Epithelial cell of prostate (primary cell): Measurements from ENCODE around the gene TMEM161A.

Experiments used
- DNase-seq: peaks from one replicate; pipeline ENCODE4 v3.0.0-alpha.2; 2011; ENCODE audit warnings: low read depth, low spot score
- H3K27ac ChIP-seq: fragments of 450-650 bp; 2 replicates; pipeline ENCODE4 v1.5.1; 2017; ENCODE audit warnings: mild to moderate bottlenecking

The TMEM161A gene

DNA sequence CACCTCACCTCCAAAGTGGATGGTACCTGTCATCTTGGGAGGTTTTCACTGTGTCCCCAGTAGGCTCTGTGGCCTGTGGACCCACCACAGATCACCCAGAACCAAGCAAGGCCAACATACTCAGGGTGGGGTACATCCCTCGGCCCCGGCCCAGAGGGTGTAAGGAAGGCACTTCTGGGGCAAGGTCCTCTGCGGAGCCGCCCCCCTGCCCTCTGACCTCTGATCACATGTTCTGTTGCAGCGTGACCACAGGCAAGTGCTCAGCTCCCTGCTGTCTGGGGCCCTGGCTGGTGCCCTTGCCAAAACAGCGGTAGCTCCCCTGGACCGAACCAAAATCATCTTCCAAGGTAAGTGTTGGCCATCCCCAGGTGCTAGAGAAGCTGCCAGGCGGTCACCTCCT lies 36.7 kb downstream of the TMEM161A start:
- no peak overlapping the region for H3K27ac ChIP-seq
- no peak for DNase-seq

DNA sequence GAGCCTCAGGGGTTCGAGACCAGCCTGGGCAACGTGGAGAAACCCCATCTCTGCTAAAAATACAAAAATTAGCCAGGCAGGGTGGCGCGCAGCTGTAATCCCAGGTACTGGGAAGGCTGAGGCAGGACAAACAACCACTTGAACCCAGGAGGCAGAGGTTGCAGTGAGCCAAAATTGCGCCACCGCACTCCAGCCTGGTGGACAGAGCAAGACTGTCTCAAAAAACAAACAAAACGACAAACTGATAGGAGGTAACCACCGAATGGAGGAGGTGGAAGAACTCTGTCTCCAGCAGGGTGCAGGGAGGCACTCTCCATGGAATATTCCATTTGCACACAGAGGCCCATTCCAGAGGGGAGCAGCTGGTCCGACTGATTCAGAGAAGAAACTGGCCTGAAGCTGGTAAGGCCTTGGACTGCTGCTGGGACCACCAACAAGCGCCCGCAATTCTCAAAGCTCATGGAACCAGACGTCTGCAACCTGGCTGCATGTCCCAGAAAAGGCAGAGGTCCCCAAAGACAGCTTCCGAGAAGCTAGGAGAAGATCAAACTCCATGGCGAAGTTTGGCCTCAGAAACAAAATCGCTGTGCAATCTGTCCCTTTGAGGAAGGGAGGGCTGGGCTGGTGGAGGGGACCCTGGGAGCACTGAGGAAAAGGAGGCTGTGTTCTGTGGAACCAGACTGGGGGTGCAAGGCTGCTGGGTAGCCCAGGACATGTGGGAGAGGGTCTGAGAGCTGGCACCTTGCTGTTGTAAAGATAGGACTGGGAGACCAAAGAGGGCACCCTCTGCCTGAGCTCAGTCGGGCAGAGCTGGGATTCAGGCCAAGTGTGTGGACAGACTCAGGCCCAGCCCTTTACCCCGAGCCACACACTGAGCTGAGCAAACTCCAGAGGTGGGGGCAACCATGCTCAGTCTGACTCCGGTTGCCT lies 39.3 kb downstream of the TMEM161A start:
- DNase-seq: no peak
- no peak overlapping the region for H3K27ac ChIP-seq

DNA sequence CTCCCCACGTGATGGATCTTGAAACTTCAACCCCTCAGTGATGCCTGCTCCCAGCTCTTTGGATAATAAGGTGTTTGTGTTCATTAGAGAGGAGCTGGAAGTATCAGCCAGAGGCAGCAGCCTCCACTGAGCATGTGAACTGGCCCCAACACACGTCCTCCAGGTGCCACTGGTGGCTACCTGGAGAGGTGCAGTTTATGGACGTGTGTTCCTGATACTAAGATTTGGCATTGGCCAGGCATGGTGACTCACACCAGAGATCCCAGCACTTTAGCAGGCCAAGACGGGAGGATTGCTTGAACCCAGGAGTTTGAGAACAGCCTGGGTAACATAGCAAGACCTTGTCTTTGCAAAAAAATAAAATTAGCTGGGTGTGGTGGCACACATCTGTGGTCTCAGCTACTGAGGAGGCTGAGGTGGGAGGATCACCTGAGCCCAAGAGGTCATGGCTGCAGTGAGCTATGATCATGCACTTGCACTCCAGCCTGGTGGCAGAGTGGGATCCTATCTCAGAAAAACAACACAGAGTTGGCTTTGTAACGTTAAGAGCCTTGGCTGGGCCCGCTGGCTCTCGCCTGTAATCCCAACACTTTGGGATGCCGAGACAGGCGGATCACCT lies 40.1 kb downstream of the TMEM161A start:
- no peak for DNase-seq
- no peak overlapping the region for H3K27ac ChIP-seq

DNA sequence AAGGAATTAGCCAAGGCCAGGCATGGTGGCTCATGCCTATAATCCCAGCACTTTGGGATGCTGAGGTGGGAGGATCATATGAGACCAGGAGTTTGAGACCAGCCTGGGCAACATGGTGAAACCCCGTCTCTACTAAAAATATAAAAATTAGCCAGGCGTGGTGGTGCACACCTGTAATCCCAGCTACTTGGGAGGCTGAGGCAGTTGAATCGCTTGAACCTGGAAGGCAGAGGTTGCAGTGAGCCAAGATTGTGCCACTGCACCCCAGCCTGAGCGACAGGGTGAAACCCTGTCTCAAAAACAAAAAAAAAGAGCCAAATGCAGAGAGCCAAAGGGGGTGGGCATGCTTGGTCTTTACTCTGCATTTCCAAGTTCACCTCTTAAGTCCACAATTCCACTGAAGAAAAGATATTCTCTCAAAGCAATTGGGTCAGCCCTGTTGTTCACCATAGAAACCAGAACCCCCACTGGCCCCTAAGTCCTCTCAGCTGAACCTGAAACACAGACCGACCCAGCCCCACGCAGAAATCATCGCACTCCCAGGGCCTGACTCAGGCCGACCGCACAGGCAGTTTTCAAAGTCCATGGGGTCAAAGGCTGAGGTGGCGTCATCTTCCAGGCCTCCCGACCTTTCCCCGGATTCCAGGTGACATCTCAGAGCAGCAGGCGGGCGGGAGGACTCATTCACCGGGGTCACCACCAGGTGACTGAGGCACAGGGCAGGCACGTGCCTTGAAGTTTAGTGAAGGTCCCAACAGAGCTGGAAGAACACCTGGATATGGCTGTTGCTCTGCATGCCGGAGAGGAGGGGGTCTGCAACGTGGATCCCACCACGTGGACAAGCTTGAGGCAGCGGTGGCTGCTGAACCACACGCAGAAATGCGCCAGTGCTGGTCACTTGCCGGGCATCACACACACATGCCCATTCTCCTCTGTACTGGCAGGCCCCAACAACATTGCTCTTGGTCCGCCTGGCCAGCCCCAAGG lies 41.3 kb downstream of the TMEM161A start:
- no peak for DNase-seq
- no peak overlapping the region for H3K27ac ChIP-seq

DNA sequence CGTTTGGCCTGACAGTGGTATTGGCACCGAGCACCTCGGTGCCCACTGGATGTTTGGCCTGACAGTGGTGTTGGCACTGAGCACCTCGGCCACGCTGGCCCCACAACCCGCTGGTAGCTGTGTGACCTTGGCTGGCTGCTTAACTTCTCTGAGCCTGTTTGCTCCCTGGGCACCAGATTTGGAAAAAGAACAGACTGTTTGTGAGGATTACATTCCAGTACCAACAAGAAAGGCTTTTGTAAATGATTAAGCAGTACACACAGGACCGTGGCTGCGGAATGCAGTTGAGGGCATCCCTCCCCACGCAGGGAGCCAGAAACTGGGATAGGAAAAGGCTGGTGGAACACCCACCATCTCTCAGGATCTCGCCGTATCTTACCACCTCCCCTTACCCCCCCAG lies 42.6 kb downstream of the TMEM161A start:
- no peak overlapping the region for H3K27ac ChIP-seq
- DNase-seq: no peak

DNA sequence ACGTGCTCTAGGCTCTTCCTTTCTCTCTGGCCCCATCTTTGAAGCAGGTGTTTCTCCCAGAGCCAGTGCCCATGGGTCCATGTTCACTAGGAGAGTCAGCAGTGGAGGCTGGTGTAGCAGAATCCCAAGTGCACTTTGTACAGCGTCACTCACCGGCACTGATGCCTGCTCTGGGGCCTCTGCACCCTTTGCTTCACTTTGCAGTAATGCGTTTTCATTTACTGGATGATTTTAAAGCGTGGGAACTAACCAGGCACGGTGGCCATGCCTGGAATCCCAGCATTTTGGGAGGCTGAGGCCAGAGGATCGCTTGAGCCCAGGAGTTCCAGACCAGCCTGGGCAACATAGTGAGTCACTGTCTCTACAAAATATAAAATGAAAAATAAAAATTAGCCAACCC lies 43.8 kb downstream of the TMEM161A start:
- H3K27ac ChIP-seq: no peak overlapping the region
- no peak for DNase-seq

DNA sequence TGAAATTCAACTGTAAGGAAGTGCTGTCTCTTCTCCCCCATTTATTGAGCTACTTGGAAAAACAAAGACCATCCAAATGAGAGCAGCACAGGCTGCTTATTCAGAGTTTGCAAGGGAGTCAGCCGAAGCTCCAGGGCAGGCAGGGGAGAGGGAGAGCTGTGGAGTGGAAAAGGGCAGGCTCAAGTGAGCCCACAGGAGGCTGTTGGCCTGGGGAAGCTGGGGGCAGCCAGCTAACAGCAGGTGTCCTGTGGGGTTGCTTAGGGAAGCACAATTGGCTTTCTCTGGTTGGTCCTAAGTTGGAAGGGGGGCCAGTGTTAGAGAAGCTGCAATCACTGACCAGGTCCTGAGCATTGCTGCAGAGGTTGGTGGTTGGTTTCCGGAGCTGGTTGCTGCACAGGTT lies 50.6 kb downstream of the TMEM161A start:
- no peak for DNase-seq

DNA sequence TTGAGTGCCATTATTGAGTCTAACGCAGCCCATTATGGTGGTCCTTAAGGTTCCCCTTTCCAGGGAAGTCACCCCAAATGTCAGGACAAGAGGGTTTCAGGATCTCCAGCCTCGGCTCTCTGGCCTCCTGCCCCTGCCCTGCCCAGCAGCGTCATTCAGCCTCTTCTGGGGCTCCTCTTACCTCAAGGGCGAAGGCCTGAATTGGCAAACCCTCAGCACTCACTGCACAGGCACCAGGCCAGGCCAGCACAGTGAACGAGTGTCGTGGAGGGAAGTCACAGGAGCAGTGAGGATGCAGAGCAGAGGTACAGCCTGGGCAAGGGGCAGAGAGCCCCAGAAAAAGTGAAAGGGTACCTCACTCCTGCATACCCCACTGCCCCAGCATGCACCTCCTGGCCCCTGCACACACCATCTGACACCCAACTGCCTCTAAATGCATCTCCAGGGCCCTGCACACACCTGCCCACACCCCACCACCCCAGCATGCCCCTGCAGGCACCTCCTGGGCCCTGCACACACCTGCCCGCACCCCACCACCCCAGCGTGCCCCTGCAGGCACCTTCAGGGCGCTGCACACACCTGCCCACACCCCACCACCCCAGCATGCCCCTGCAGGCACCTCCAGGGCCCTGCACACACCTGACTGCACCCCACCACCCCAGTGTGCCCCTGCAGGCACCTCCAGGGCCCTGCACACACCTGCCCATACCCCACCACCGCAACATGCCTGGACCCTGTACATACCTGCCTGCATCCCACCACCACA lies 54.7 kb downstream of the TMEM161A start:
- DNase-seq: no peak
- no peak overlapping the region for H3K27ac ChIP-seq

More for the DNA sequence above, 50.6 kb downstream of the TMEM161A start:
- no peak overlapping the region for H3K27ac ChIP-seq

DNA sequence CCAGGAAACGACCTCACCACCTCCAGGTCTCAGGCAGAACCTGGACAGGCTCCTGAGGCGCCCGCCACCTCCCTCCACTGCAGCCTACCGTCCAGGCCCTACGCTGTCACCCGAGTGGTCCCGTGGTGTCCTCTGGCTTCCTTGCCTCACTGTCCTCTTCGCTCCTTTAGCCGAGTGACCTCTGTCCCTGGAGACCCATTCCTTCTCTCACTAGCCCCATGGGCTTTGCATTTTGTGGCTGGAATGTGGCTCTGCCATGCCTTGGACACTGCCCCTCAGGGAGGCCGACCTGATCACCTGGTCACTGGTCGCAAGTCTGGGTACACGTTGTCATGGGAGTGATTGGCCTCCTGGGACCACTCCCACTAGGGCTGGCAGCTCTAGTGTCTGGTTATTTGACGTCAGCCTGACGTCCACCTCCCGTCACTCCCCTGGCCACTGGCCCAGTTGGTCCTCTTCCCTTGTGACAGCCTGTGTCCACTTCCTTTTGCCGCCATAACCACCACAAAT lies 56.6 kb downstream of the TMEM161A start:
- no peak for DNase-seq
- no peak overlapping the region for H3K27ac ChIP-seq

DNA sequence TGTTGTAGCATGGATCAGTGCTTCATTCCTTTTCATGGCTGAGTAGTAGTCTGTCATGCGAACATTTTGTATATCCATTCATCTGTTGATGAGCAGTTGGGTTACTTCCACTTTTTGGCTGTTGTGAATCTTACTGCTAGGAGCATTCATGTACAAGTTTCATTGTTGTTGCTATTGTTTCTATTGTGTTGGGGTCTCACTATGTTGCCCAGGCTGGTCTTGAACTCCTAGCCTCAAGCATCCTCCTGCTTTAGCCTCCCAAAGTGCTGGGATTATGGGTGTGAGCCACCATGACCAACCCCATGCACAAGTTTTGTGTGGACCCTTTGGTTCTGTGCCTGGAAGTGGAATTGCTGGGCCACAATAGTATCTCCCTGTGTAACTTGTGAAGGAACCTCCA lies 58.7 kb downstream of the TMEM161A start:
- no peak for DNase-seq
- no peak overlapping the region for H3K27ac ChIP-seq

DNA sequence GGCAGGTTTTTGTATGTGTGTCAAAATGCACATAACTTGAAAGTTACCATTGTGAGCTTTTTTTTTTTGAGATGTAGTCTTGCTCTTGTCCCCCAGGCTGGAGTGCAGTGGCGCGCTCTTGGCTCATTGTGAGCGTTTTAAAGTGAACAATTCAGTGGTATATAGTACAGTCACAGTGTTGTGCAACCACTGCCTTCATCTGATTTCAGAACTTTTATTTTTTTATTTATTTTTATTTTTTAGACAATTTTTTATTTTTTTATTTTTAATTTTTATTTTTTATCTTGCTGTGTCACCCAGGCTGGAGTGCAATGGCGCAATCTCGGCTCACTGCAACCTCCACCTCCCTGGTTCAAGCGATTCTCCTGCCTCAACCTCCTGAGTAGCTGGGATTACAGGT lies 59.5 kb downstream of the TMEM161A start:
- DNase-seq: no peak
- H3K27ac ChIP-seq: no peak overlapping the region

DNA sequence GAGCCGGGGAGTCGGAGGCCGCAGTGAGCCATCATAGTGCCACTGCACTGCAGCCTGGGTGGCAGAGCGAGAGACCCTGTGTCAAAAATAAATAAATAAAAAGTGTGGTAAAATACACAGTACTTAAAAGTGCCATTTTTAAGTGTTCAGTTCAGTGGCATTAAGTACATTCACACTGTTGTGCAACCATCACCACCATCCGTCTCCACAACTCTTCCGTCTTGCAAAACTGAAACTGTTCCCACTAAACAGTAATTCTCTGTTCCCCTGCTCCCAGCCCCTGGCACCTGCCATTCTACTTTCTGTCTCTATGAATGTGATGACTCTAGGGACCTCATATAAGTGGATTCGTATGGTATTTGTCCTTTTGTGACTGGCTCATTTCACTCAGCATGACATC lies 61.2 kb downstream of the TMEM161A start:
- H3K27ac ChIP-seq: no peak overlapping the region
- DNase-seq: no peak

DNA sequence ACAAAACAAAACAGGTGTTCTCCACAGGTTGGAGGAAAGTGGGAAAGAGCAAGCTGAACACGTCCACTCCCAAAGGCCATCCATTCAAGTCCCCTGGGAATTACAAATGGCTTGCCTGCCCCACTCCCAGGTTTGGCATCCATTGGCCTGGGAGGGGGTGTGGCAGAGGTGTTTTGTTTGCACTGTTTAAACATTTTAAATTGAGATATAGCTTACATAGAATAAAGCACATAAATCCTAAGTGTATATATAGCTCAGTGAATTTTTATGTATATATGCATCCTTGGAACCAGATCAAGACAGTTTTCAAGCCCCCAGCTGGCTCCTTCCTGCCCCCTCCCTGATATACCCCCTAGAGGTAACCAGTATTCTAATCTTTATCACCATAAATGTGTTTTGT lies 61.8 kb downstream of the TMEM161A start:
- no peak overlapping the region for H3K27ac ChIP-seq
- no peak for DNase-seq

DNA sequence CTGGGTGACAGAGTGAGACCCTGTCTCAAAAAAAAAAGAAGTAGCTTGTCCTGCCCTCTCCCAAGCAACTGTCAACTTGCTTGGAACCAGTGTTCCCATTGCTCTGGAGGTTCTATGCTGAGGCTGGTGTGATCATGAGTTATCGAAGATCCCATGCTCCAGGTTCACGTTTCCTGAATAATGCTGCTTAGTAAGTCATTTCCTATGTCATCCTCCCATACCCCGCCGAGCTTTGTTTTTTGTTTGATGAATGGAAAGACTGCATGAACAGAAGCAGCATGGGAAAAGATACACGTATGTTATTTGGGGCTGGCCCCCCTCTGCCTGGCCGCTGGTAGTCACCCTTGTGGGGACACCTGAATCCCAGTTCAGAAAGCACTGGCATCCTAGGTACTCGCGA lies 63.2 kb downstream of the TMEM161A start:
- no peak for DNase-seq
- no peak overlapping the region for H3K27ac ChIP-seq

DNA sequence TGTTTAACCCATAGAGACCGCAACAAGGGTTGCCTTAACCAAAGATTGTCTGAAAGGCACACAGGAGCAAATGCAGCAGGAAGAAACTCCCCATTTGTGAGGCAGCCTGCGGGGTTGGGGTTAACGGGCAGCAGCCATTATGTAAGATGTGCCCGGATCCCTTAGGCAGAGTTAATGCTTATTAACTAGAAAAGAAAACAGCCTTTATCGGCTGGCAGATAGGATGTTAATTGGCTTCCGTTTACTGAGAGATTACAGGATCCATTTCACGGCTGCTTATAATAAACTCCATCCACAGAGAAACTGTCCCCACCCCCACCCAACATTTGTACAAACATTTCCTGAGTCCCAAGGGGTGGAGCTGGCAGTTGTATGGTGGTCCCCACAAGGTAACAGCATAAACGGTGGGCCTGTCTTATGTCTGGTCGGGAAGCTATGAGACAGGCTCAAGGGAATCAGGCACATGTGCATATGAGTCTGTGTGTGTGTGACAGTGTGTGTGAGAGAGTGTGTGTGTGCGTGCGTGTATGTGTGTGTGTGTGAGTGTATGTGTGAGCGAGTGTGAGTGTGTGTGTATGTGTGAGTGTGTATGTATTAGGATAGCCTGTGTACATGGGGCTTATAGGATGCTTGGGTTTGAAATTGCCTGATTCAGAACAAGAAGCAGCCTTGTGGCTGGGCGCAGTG lies 63.9 kb downstream of the TMEM161A start:
- no peak overlapping the region for H3K27ac ChIP-seq
- DNase-seq: no peak

DNA sequence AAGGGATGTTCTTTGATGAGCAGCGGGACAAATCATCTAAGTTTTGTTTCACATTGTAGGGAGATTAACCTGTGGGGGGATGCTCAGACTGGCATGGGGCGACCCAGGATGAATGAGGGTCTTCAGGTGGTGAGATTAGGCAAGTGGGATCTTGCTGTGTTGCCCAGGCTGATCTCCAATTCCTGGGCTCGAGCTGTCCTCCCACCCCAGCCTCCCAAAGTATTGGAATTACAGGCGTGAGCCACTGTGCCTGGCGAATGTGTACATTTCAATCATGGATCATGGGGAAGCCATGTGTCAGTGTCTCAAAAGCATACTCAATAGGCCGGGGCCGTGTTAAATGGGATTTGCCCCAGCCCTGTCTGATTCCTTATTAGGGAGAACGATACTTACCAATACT lies 66.4 kb downstream of the TMEM161A start:
- H3K27ac ChIP-seq: no peak overlapping the region
- no peak for DNase-seq
